ENCODE results near the gene TM2D1.

Gene TM2D1

GRCh38 chr1:61754545-61754944, 29.6 kb upstream of the TM2D1 start:
- H3K27ac ChIP-seq (ENCODE audit: low read length): no peak overlapping the region
- H3K4me1 ChIP-seq (ENCODE audit: low read length): peaks cover 15% of the 10 kb centered on the region
- no peaks in the 10 kb centered on the region for H4K20me1 ChIP-seq (ENCODE audit: insufficient read depth, low read length)
- H3K9me3 ChIP-seq (ENCODE audit: insufficient read depth, low read length): no peaks in the 10 kb centered on the region
- no peak overlapping the region for H3K4me2 ChIP-seq (ENCODE audit: low read length)
- no peaks in the 10 kb centered on the region for H3K79me2 ChIP-seq (ENCODE audit: low read length)
- no peak overlapping the region for H3K9ac ChIP-seq (ENCODE audit: low read length)
- H3K4me3 ChIP-seq (ENCODE audit: low read length): no peak overlapping the region
- H2AFZ ChIP-seq (ENCODE audit: low read depth, low read length): no peak overlapping the region
- no peaks in the 10 kb centered on the region for H3K36me3 ChIP-seq (replicated peaks; ENCODE audit: low read depth, low read length)
- H3K27me3 ChIP-seq (ENCODE audit: low read depth, low read length): no peaks in the 10 kb centered on the region
- no peak for TF ChIP-seq CTCF (IDR thresholded peaks at IDR 0.05; ENCODE audit: low read depth, low read length)
- no peak for TF ChIP-seq EZH2phosphoT487 (IDR thresholded peaks at IDR 0.05; ENCODE audit: low read depth)

- H3K4me3 ChIP-seq (ENCODE audit: low read length): no peak overlapping the region
- no peaks in the 10 kb centered on the region for H3K36me3 ChIP-seq (replicated peaks; ENCODE audit: low read depth, low read length)
- no peak overlapping the region for H3K4me2 ChIP-seq (ENCODE audit: low read length)
- H3K9me3 ChIP-seq (ENCODE audit: insufficient read depth, low read length): no peaks in the 10 kb centered on the region
- H3K4me1 ChIP-seq (ENCODE audit: low read length): peaks cover 14% of the 10 kb centered on the region
- no peak overlapping the region for H3K27ac ChIP-seq (ENCODE audit: low read length)
- H2AFZ ChIP-seq (ENCODE audit: low read depth, low read length): no peak overlapping the region
- TF ChIP-seq EZH2phosphoT487 (IDR thresholded peaks at IDR 0.05; ENCODE audit: low read depth) (no peak), CTCF (IDR thresholded peaks at IDR 0.05; ENCODE audit: low read depth, low read length) (no peak)
- H3K79me2 ChIP-seq (ENCODE audit: low read length): no peaks in the 10 kb centered on the region
- H4K20me1 ChIP-seq (ENCODE audit: insufficient read depth, low read length): no peaks in the 10 kb centered on the region
- H3K27me3 ChIP-seq (ENCODE audit: low read depth, low read length): no peaks in the 10 kb centered on the region
- no peak overlapping the region for H3K9ac ChIP-seq (ENCODE audit: low read length)
Observed at GRCh38 chr1:61753998-61754508, 29.1 kb upstream of the TM2D1 start.

GRCh38 chr1:61752921-61753389, 28.0 kb upstream of the TM2D1 start:
- H3K4me2 ChIP-seq (ENCODE audit: low read length): no peak overlapping the region
- H3K36me3 ChIP-seq (replicated peaks; ENCODE audit: low read depth, low read length): no peaks in the 10 kb centered on the region
- no peak overlapping the region for H3K4me3 ChIP-seq (ENCODE audit: low read length)
- H3K4me1 ChIP-seq (ENCODE audit: low read length): peaks cover 4% of the 10 kb centered on the region
- no peaks in the 10 kb centered on the region for H3K9me3 ChIP-seq (ENCODE audit: insufficient read depth, low read length)
- H3K9ac ChIP-seq (ENCODE audit: low read length): no peak overlapping the region
- TF ChIP-seq CTCF (IDR thresholded peaks at IDR 0.05; ENCODE audit: low read depth, low read length) (no peak), EZH2phosphoT487 (IDR thresholded peaks at IDR 0.05; ENCODE audit: low read depth) (no peak)
- no peaks in the 10 kb centered on the region for H4K20me1 ChIP-seq (ENCODE audit: insufficient read depth, low read length)
- H2AFZ ChIP-seq (ENCODE audit: low read depth, low read length): no peak overlapping the region
- no peak overlapping the region for H3K27ac ChIP-seq (ENCODE audit: low read length)
- no peaks in the 10 kb centered on the region for H3K27me3 ChIP-seq (ENCODE audit: low read depth, low read length)
- no peaks in the 10 kb centered on the region for H3K79me2 ChIP-seq (ENCODE audit: low read length)

- H3K79me2 ChIP-seq (ENCODE audit: low read length): no peaks in the 10 kb centered on the region
- H3K9ac ChIP-seq (ENCODE audit: low read length): no peak overlapping the region
- H3K27ac ChIP-seq (ENCODE audit: low read length): no peak overlapping the region
- no peak overlapping the region for H3K4me3 ChIP-seq (ENCODE audit: low read length)
- H2AFZ ChIP-seq (ENCODE audit: low read depth, low read length): no peak overlapping the region
- H3K4me1 ChIP-seq (ENCODE audit: low read length): peaks cover 7% of the 10 kb centered on the region; the same call in 1 of the 2 replicates
- no peaks in the 10 kb centered on the region for H3K36me3 ChIP-seq (replicated peaks; ENCODE audit: low read depth, low read length)
- H3K9me3 ChIP-seq (ENCODE audit: insufficient read depth, low read length): no peaks in the 10 kb centered on the region
- no peaks in the 10 kb centered on the region for H3K27me3 ChIP-seq (ENCODE audit: low read depth, low read length)
- no peaks in the 10 kb centered on the region for H4K20me1 ChIP-seq (ENCODE audit: insufficient read depth, low read length)
- H3K4me2 ChIP-seq (ENCODE audit: low read length): no peak overlapping the region
- TF ChIP-seq EZH2phosphoT487 (IDR thresholded peaks at IDR 0.05; ENCODE audit: low read depth) (no peak), CTCF (IDR thresholded peaks at IDR 0.05; ENCODE audit: low read depth, low read length) (no peak)
Observed at GRCh38 chr1:61749574-61749973, 24.6 kb upstream of the TM2D1 start.

All from OCI-LY3 (cell line).